GM19240 (cell line): ENCODE data around the gene MED6.

Experiments
- DNase-seq: peaks from one replicate; pipeline ENCODE4 v3.0.0; 2011; ENCODE audit warnings: low spot score; ENCODE audit not compliant: insufficient read length

MED6 gene

DNA sequence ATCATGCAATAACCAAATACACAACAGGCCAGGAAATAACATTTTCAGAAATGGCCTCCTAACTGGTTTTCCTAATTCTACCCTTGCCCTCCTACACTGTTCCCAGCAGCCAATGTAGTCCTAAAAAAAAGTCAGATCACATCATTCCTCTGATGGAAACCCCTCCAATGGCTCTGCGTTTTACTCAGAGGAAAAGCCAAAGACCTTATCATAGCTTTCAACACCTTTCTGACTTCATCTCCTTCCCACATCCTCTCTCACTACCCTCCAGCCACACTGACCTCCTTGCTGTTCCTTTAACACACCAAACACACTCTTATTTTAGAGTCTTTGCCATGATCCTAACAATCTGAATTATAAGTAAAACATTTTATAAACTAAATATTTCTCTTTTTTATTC lies 1.1 kb downstream of the MED6 start:
- DNase-seq = no peak

DNA sequence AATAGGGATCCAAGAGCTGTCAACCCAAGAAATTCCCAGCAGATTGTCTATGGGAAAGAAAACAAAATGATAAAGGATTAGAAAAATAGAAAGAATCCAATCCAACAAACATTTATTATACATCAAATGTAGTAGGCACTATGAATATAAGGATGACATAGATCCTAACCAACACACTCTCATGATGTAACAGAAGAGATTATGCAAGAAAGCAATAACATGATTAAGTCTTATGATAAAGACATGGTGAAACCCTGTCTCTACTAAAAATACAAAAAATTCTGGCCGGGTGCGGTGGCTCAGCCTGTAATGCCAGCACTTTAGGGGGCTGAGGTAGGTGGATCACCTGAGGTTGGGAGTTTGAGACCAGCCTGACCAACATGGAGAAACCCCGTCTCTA lies 2.7 kb downstream of the MED6 start:
- no peak for DNase-seq

DNA sequence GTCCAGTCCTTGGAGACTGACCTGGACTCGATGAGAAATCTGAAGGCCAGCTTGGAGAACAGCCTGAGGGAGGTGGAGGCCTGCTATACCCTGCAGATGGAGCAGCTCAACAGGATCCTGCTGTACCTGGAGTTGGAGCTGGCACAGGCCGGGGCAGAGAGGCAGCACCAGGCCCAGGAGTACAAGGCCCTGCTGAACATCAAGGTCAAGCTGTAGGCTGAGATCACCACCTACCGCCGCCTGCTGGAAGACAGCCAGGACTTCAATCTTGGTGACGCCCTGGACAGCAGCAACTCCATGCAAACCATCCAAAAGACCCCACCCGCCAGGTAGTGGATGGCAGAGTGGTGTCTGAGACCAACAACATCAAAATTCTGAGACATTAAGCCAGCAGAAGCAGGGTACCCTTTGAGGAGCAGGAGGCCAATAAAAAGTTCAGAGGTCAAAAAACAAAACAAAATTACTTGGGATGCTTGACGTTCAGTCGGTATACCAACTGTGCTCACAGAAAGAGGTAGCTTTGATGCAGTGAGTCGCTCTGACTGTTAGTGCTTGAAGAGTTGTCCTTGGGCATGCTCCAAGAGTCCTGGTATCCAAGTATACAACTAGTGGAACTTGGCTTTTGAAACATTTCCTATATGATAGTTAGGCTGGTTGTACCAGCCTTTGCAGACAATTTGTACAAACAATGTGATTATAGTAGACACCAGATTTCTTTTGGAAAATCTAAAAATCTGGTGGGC lies 4.8 kb downstream of the MED6 start:
- no peak for DNase-seq

DNA sequence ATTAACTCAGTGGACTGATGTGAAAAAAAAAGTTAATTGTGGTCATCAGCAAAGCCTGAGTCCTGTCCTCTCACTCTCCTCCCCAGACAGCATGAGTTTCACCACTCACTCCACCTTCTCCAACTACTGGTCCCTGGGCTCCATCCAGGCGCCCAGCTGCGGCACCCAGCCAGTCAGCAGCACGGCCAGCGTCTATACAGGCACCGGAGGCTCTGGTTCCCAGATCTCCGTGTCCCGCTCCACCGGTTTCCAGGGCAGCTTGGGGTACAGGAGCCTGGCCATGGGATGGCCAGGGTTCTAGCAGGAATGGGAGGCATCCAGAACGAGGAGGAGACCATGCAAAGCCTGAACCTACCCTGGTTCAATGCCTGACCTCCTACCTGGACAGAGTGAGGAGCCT lies 6.0 kb downstream of the MED6 start:
- DNase-seq = no peak

DNA sequence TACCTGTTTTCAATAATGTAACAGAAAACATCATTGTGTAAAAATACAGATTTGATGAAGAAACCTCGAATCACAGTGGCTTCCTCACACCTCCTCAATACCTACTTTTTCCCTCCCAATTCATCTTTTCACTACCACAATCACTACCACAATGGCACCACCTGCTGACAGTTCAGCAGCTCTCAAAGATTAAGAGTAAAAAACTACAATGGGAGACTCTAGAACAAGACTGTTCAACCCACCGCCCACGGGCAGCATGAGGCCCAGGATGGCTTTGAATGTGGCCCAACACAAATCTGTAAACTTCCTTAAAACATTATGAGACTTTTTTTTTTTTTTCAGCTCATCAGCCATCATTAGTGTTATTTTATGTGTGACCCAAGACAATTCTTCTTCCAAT lies 15.2 kb downstream of the MED6 start:
- DNase-seq = no peak

DNA sequence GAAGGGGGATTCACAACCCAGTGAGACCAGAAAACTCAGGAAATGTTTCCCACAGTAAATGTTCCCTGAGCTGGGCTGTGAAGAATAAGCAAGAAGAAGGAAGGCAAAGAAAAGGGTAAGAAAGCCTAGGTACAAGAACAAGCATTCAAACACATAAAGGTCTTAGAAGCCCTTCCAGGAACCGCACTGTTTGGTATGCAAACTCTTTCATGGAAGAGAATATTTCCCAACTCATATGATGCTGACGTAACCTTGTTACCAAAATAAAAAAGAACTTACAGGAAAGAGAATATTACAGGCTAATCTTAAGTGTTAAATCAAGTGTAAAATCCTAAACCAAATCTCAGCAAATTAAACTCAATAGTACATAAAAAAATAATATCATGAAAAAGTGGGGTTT lies 23.6 kb downstream of the MED6 start:
- no peak for DNase-seq

DNA sequence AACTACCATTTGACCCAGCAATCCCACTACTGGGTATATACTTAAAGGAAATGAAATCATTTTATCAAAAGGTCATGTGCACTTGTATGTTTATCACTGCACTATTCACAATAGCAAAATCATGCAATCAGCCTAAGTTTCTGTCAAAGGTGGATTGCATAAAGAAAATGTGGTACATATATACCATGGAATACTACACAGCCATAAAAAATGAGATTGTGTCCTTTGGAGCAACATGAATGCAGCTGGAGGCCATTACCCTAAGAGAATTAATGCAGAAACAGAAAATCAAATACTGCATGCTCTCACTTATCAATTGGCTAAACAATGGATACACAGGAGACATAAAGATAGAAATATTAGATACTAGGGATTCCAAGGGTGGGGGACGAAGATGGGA lies 27.4 kb downstream of the MED6 start:
- DNase-seq = no peak

DNA sequence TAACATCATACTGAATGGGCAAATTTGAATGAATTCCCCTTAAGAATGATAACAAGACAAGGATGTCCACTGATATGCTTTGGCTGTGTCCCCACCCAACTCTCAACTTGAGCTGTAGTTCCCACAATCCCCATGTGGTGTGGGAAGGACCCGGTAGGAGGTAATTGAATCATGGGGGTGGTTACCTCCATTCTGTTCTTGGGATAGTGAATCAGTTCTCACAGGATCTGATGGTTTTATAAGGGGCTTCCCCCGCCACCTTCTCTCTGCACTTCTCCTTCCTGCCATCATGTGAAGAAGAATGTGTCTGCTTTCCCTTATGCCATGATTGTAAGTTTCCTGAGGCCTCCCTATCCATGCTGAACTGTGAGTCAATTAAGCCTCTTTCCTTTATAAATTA lies 29.3 kb downstream of the MED6 start:
- no peak for DNase-seq

DNA sequence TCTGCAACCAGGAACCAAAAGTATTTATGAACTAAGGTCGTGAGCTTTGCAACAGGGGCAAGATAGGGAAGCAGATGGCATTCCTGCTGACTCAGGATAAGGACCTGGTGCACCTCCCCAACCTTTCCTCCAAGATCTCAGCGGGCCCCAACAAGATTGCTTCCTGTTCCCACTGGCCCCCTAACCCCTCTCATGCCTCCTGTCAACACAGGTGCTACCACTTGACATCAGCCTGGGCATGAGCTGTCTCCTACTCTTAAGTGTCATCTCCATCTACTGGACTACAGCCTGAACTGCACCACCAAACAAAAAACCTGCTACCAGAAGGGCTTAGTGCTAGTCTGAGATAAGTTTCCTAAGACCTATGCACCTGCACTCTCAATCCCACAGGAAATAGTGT lies 32.7 kb downstream of the MED6 start:
- peak; percentile 9 for DNase-seq

DNA sequence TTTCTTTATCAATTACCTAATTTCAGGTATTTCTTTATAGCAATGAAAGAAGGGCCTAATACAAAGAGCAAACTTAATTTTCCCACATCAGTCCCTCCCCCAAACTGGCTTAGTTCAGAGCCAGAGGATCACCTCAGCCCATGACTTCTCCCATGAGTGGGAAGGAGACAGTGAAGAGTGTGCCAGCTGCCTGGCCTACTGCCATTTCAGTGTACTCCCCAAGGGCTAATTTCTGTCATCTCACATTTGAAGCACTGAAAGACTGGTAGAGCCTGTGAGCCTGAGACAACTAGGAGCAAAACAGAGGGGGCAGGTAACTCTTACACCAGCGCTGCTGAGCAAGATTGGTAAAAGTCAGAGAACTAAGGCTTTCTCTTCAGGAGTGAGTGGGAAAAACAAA lies 36.6 kb downstream of the MED6 start:
- DNase-seq = no peak

DNA sequence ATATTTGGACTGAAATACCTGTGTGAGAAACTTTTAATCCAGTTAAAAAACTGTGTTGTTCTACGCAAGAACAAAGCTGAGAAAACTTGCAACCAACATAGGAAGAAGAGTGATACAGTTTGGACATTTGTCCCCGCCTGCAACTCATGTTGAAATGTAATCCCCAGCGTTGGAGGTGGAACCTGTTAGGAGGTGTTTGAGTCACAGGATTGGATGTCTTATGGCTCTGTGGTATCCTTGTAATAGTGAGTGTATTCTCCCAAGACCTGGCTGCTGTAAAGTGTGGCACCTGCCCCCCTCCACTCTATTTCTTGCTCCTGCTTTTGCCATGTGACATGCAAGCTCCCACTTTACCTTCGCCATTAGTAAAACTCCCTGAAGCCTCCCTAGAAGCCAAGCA lies 37.0 kb downstream of the MED6 start:
- no peak for DNase-seq

DNA sequence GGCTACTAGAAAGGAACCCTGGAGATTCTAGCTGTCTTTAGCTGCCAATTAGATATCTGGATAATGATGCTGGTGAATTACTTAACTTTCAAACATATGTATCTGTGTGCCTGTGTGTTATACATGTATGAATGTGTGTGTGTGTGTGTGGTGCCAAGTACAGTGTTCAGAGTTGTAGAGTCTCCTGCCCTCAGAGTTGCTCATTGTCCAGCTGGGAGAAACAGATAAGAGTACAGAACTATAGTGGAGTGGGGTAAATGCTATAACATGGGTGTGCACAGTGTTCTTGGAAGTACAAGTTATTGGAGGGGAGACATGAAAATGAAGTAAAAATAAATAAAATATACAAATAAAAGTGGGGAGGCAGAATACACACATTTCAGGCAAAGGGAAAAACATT lies 42.1 kb downstream of the MED6 start:
- DNase-seq = no peak

DNA sequence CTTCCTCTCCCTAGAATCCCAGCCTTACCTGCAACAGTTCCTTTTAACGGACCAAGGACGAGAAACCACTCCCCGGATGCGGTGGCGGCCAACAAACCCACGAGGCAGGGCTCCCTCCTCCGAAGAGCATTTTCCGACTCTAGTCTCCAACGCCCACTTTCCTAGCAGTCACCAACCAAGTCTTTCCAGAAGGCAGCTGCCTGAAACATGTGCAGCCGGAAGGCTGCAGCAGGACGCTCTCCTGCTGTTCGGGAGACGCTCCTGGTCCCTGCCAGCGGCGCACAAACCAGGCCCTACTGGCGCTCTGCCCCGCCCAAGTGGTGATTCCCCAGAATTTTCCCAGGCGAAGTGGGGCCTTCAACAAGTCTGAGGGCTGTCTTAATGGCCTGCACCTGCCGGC lies 44.6 kb downstream of the MED6 start:
- DNase-seq = no peak

DNA sequence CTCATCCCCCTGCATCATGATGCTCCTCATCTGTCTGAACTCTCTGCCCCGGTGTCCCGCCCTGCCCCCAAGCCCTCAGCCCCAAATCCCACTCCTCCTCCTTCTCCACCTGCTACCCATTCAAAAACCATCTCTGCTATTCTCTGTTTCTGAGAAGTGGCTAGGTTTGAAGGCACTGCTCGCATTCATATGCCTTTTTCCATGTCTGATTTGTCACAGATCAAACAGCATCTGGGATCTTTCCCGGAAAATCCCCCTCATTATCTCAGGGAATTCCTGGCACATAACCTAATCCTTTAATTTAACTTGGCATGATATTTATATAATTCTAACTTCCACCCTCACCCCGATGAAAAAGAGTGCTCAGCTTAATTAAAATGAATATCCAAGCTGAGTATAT lies 62.4 kb downstream of the MED6 start:
- DNase-seq = no peak

DNA sequence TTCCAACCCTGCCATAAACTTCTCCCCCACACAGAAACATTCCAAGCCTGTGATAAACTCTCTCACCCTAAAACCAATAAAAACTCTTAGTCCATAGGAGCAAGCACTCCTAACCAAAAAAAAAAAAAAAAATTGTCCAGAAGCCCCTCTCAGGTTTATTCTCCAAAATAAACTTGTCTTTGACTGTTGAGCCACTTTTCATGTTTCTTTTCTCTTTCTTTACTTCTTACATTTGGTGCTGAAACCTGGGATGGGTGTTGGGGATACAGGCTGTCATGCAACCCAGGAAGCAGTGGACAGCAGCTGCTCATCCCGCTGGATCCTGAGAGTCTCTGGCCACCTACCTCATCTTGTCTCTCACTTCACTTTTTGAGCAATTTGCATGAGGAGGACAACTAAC lies 63.6 kb downstream of the MED6 start:
- DNase-seq = no peak

DNA sequence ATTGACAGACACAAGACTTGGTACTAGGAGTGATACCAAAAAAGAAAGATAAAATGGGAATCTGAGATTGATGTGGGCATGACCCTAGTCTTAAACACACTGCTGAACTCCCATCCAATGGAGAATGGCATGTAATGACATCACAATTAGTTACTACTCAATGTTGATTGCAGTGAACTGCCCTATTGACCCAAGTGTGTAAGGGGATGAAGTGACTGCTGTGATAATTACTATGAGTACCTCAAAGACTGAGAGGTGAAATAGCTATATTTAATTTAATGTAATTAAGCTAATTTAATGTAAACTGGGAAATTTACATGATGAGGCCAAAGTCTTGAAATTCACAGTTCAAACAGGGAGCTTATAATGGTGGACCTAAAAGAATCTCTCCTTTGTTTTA lies 65.6 kb downstream of the MED6 start, which contains the start of gene ADAM20:
Gene ADAM20, minus strand, starts transcription at position 101 of the 400 bp plus-strand sequence. CDS start 10,247 bp downstream, outside the sequence.
- no peak for DNase-seq
